GM23338 (cell line): Measurements from ENCODE around the gene LMNA. TPM values are rescaled to one million over a fixed set of nuclear protein-coding genes. Genes with fewer than 3 reads are reported as not detected.

Source experiments
- ATAC-seq: fragments of 200-7000 bp; cut with Tn5 transposase; 3 replicates; pipeline ENCODE4 v1.9.1; 2020
- DNase-seq: peaks from one replicate; pipeline ENCODE4 v3.0.0-alpha.2; 2015; ENCODE audit warnings: low spot score
- H2AFZ ChIP-seq: fragments of 200-600 bp; sonication (generic); 2 replicates; pipeline ENCODE4 v1.8.0; 2016; ENCODE audit warnings: antibody characterized with exemption, mild to moderate bottlenecking, moderate library complexity
- H3F3A ChIP-seq: fragments of 200-600 bp; sonication (generic); replicated peaks from 2 replicates; pipeline ENCODE4 v1.8.0; 2017; ENCODE audit warnings: antibody characterized with exemption, mixed run types, low read depth
- H3K27ac ChIP-seq: fragments of 200-600 bp; sonication (generic); 2 replicates; pipeline ENCODE4 v1.6.1; 2016; ENCODE audit warnings: low read depth
- H3K27me3 ChIP-seq: fragments of 200-600 bp; sonication (generic); 2 replicates; pipeline ENCODE4 v1.8.0; 2016; ENCODE audit warnings: mild to moderate bottlenecking, mixed run types, moderate library complexity; ENCODE audit not compliant: insufficient read depth
- H3K36me3 ChIP-seq: fragments of 200-600 bp; sonication (generic); 2 replicates; pipeline ENCODE4 v1.8.0; 2016; ENCODE audit warnings: mild to moderate bottlenecking; ENCODE audit not compliant: insufficient read depth
- H3K4me1 ChIP-seq: fragments of 200-600 bp; sonication (generic); 2 replicates; pipeline ENCODE4 v1.8.0; 2016; ENCODE audit warnings: mild to moderate bottlenecking, moderate library complexity; ENCODE audit not compliant: insufficient read depth
- H3K4me2 ChIP-seq: fragments of 200-600 bp; sonication (generic); 2 replicates; pipeline ENCODE4 v1.7.1; 2017; ENCODE audit warnings: mixed run types
- H3K4me3 ChIP-seq: fragments of 200-600 bp; sonication (generic); 2 replicates; pipeline ENCODE4 v1.6.1; 2016; ENCODE audit warnings: mixed run types
- H3K79me2 ChIP-seq: fragments of 200-600 bp; sonication (generic); replicated peaks from 2 replicates; pipeline ENCODE4 v1.8.0; 2017; ENCODE audit warnings: mild to moderate bottlenecking; ENCODE audit not compliant: insufficient read depth
- H3K9me2 ChIP-seq: fragments of 200-600 bp; sonication (generic); 2 replicates; pipeline ENCODE4 v1.8.0; 2017; ENCODE audit not compliant: insufficient read depth
- H4K20me1 ChIP-seq: fragments of 200-600 bp; sonication (generic); replicated peaks from 2 replicates; pipeline ENCODE4 v1.8.0; 2017; ENCODE audit warnings: mild to moderate bottlenecking; ENCODE audit not compliant: insufficient read depth
- H3K27ac Mint-ChIP-seq: 2 replicates; pipeline ENCODE4 v1.8.0; 2020; ENCODE audit warnings: inconsistent platforms, mild to moderate bottlenecking, moderate library complexity, mixed read lengths
- H3K27me3 Mint-ChIP-seq: 3 replicates; pipeline ENCODE4 v1.8.0; 2022; ENCODE audit warnings: low read depth, mild to moderate bottlenecking, moderate library complexity, mixed read lengths, inconsistent platforms; ENCODE audit not compliant: insufficient read depth, poor library complexity
- H3K36me3 Mint-ChIP-seq: 3 replicates; pipeline ENCODE4 v1.8.0; 2021; ENCODE audit warnings: low read depth, mild to moderate bottlenecking, inconsistent platforms, moderate library complexity, mixed read lengths
- H3K4me1 Mint-ChIP-seq: 3 replicates; pipeline ENCODE4 v1.8.0; 2020; ENCODE audit warnings: mild to moderate bottlenecking, inconsistent platforms, mixed read lengths
- H3K4me3 Mint-ChIP-seq: 3 replicates; pipeline ENCODE4 v1.8.0; 2021; ENCODE audit warnings: moderate library complexity, mild to moderate bottlenecking, inconsistent platforms, mixed read lengths
- H3K9me3 Mint-ChIP-seq: 3 replicates; pipeline ENCODE4 v1.8.0; 2020; ENCODE audit warnings: moderate library complexity, mild to moderate bottlenecking, inconsistent platforms, mixed read lengths
- CREB1 ChIP-seq: fragments of 250-450 bp; sonication (Bioruptor Pico); IDR thresholded peaks from 2 replicates; pipeline ENCODE4 v1.5.0; 2020; ENCODE audit warnings: low read depth, mild to moderate bottlenecking, moderate library complexity
- CTCF ChIP-seq, 2 experiments: fragments of 200-600 bp in 1 of 2; sonication (generic) in 1 of 2; conservative IDR thresholded peaks; 2 replicates each; pipeline versions ENCODE4 v1.5.1 to v1.6.1; 2016 to 2017; ENCODE audit warnings: antibody characterized with exemption in 2 of 2, low read depth in 2 of 2, mild to moderate bottlenecking in 2 of 2, moderate library complexity in 1 of 2
- EZH2 ChIP-seq: fragments of 200-600 bp; sonication (generic); IDR thresholded peaks from one replicate; pipeline ENCODE4 v1.8.0; 2017; ENCODE audit warnings: antibody characterized with exemption, mild to moderate bottlenecking, low read depth; ENCODE audit not compliant: unreplicated experiment
- EZH2phosphoT487 ChIP-seq: fragments of 200-600 bp; sonication (generic); IDR thresholded peaks from one replicate; pipeline ENCODE4 v1.8.1; 2018; ENCODE audit warnings: antibody characterized with exemption; ENCODE audit not compliant: unreplicated experiment
- JUNB ChIP-seq: IDR thresholded peaks from one replicate; pipeline ENCODE4 v1.6.1; 2016; ENCODE audit warnings: antibody characterized with exemption; ENCODE audit not compliant: unreplicated experiment
- NANOG ChIP-seq: IDR thresholded peaks from 2 replicates; pipeline ENCODE4 v1.6.1; 2016; ENCODE audit warnings: antibody characterized with exemption, borderline replicate concordance
- POLR2AphosphoS5 ChIP-seq: IDR thresholded peaks from 2 replicates; pipeline ENCODE4 v1.6.1; 2016; ENCODE audit warnings: antibody characterized with exemption, low read depth
- REST ChIP-seq: IDR thresholded peaks from one replicate; pipeline ENCODE4 v1.6.1; 2018; ENCODE audit warnings: antibody characterized with exemption; ENCODE audit not compliant: unreplicated experiment
- STAT1 ChIP-seq: IDR thresholded peaks from one replicate; pipeline ENCODE4 v1.6.1; 2016; ENCODE audit warnings: antibody characterized with exemption; ENCODE audit not compliant: unreplicated experiment
- ZNF114 ChIP-seq: fragments of 250-450 bp; sonication (Bioruptor Pico); IDR thresholded peaks from 2 replicates; pipeline ENCODE4 v1.5.0; 2020; ENCODE audit warnings: mild to moderate bottlenecking, moderate library complexity
- ZNF331 ChIP-seq: fragments of 250-450 bp; sonication (Bioruptor Pico); IDR thresholded peaks from 2 replicates; pipeline ENCODE4 v1.5.0; 2020; ENCODE audit warnings: low read depth, mild to moderate bottlenecking, moderate library complexity
- ZNF462 ChIP-seq: fragments of 250-450 bp; sonication (Bioruptor Pico); IDR thresholded peaks from 2 replicates; pipeline ENCODE4 v1.5.0; 2020; ENCODE audit warnings: mild to moderate bottlenecking, moderate library complexity
- polyA plus RNA-seq: library from polyadenylated mRNA; unstranded; fragments of >200 nt; fragmentation: Nextera tagmentation; extraction: Ambion mirVana; gene quantifications from 2 replicates; pipeline ENCODE4 v1.2.1, GENCODE V29; 2016
- total RNA-seq: library from RNA; depleted of rRNA; stranded (reverse); fragments of >200 nt; shearing (Covaris generic); gene quantifications from 2 replicates; pipeline ENCODE4 v1.2.3, GENCODE V29; 2014
- TF ChIP-seq, protein P1 (sequence below): IDR thresholded peaks from 2 replicates; pipeline ENCODE4 v1.6.1; 2016; ENCODE audit warnings: antibody characterized with exemption

The LMNA gene
- total and polyA plus RNA-seq, 2 experiments from 2014 or later = 35.5 to 56.3 TPM

DNA sequence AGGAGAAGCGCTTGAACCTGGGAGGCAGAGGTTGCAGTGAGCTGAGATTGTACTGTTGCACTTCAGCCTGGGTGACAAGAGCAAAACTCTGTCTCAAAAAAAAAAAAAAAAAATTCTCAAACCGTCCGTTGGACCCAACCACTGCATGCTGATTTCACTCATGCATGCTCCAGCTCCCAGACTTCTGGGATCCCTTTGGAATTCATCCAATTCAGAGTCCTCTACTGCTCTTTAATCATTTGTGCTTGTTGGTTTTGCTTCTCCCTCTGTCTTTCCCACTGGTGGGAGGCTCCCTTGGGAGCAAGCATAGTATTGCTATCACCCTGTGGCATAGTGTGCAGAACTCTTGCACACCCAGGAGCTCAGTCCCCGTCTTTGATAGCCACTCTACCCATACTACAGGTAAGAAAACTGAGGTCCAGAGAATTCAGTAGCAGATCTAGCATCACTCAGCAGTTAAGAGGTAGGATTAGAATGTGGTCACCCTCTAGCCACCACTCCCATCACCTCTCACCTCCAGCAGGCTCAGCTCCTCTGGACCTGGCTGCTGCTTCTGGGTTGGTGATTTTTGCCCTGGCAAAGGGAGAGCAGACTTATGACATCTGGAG, 3.1 kb upstream of the LMNA start:
- H4K20me1 ChIP-seq = peaks cover 5% of the 10 kb centered on the region; the same call in 1 of the 2 replicates
- H3K9me2 ChIP-seq = no peaks in the 10 kb centered on the region
- H3K27ac ChIP-seq = no peak overlapping the region
- H3K36me3 ChIP-seq = no peaks in the 10 kb centered on the region
- no peaks in the 10 kb centered on the region for H3K36me3 Mint-ChIP-seq
- H3K27ac Mint-ChIP-seq = no peak overlapping the region
- ATAC-seq (no peak), DNase-seq (no peak)
- H3K27me3 ChIP-seq = peaks cover 12% of the 10 kb centered on the region; the same call in 1 of the 2 replicates
- H3K4me1 Mint-ChIP-seq = peaks cover 43% of the 10 kb centered on the region
- no peak for TF ChIP-seq POLR2AphosphoS5
- no peak for TF ChIP-seq ZNF462 (CRISPR knock-in tag)
- no peak for TF ChIP-seq EZH2phosphoT487
- no peak for TF ChIP-seq STAT1
- no peak for TF ChIP-seq CREB1 (CRISPR knock-in tag)
- no peak for TF ChIP-seq JUNB
- TF ChIP-seq, protein P1, sequence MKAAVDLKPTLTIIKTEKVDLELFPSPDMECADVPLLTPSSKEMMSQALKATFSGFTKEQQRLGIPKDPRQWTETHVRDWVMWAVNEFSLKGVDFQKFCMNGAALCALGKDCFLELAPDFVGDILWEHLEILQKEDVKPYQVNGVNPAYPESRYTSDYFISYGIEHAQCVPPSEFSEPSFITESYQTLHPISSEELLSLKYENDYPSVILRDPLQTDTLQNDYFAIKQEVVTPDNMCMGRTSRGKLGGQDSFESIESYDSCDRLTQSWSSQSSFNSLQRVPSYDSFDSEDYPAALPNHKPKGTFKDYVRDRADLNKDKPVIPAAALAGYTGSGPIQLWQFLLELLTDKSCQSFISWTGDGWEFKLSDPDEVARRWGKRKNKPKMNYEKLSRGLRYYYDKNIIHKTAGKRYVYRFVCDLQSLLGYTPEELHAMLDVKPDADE = no peak
- TF ChIP-seq REST = no peak
- TF ChIP-seq ZNF331 (CRISPR knock-in tag) = no peak
- TF ChIP-seq CTCF (conservative IDR thresholded peaks at IDR 0.05; ENCODE audit: low read depth in 2 of 2) = no peak
- no peak for TF ChIP-seq ZNF114
- no peak for TF ChIP-seq EZH2
- TF ChIP-seq NANOG = no peak
- H3K27me3 Mint-ChIP-seq = peaks cover 38% of the 10 kb centered on the region
- H3K4me1 ChIP-seq = peaks cover 31% of the 10 kb centered on the region
- H3K4me3 Mint-ChIP-seq = no peak overlapping the region; the same call in 2 of the 3 replicates
- no peak overlapping the region for H3K4me2 ChIP-seq
- peaks cover 2% of the 10 kb centered on the region for H3K79me2 ChIP-seq
- no peaks in the 10 kb centered on the region for H3K9me3 Mint-ChIP-seq
- peaks cover 34% of the 10 kb centered on the region for H3F3A ChIP-seq
- no peak overlapping the region for H2AFZ ChIP-seq
- H3K4me3 ChIP-seq = no peak overlapping the region
